HEK293T (cell line): ENCODE results near the gene ELP4.

ENCODE experiments used
- ARNT ChIP-seq: fragments of 450-650 bp; IDR thresholded peaks from 2 replicates; pipeline ENCODE4 v1.6.1; 2017; ENCODE audit warnings: mild to moderate bottlenecking
- BHLHE40 ChIP-seq: fragments of 450-650 bp; IDR thresholded peaks from 2 replicates; pipeline ENCODE4 v1.6.1; 2016; ENCODE audit warnings: mild to moderate bottlenecking, moderate library complexity, borderline replicate concordance
- ELF4 ChIP-seq: fragments of 450-650 bp; IDR thresholded peaks from 2 replicates; pipeline ENCODE4 v1.6.1; 2017; ENCODE audit warnings: antibody characterized with exemption
- FOXA1 ChIP-seq: fragments of 450-650 bp; IDR thresholded peaks from 2 replicates; pipeline ENCODE4 v1.6.1; 2016; ENCODE audit warnings: mild to moderate bottlenecking
- L3MBTL2 ChIP-seq: fragments of 450-650 bp; conservative IDR thresholded peaks from 2 replicates; pipeline ENCODE4 v1.6.1; 2016; ENCODE audit warnings: mild to moderate bottlenecking
- NFRKB ChIP-seq: fragments of 450-650 bp; IDR thresholded peaks from 2 replicates; pipeline ENCODE4 v1.6.1; 2016; ENCODE audit warnings: mild to moderate bottlenecking, moderate library complexity
- PKNOX1 ChIP-seq: fragments of 450-650 bp; IDR thresholded peaks from 2 replicates; pipeline ENCODE4 v1.6.1; 2016
- SP1 ChIP-seq: fragments of 450-650 bp; IDR thresholded peaks from 2 replicates; pipeline ENCODE4 v1.6.1; 2017
- SUZ12 ChIP-seq: fragments of 450-650 bp; IDR thresholded peaks from 2 replicates; pipeline ENCODE4 v1.6.1; 2016; ENCODE audit warnings: mild to moderate bottlenecking
- ZNF384 ChIP-seq: fragments of 450-650 bp; IDR thresholded peaks from 2 replicates; pipeline ENCODE4 v1.6.1; 2016

- TF ChIP-seq SP1, result no peak
- TF ChIP-seq FOXA1, result no peak
- TF ChIP-seq L3MBTL2, result no peak
- no peak for TF ChIP-seq NFRKB
- TF ChIP-seq PKNOX1, result no peak
- no peak for TF ChIP-seq ZNF384
- no peak for TF ChIP-seq SUZ12
- no peak for TF ChIP-seq BHLHE40
- no peak for TF ChIP-seq ELF4
- no peak for TF ChIP-seq ARNT
These were observed 282.9 kb downstream of the ELP4 start for GRCh38 chr11:31792456-31792855.
